Activated T-helper 1 cell treated with anti-CD3 and anti-CD28 coated beads, Interleukin-12 subunit alpha, Interleukin-12 subunit beta, Interleukin-2, Interleukin-4 antibody, amounts not matched to agents 30 ng/mL and 10 ng/mL and 1 ng/mL, durations not matched to agents 14 hours and 24 hours and 36 hours (primary cell): ENCODE results near the gene KIAA1755. TPM values are rescaled to one million over a fixed set of nuclear protein-coding genes. Genes with fewer than 3 reads are reported as not detected.
"Not testable (repeated sequence)": the region's sequence is repeated elsewhere in the genome, so short reads cannot be mapped to it uniquely, and the experiment has no call there.

Experiments
- DNase-seq: peaks from one replicate; pipeline ENCODE4 v3.0.0; 2021; ENCODE audit warnings: low spot score
- H3K27ac Mint-ChIP-seq: one replicate; pipeline ENCODE4 v1.8.0; 2021; ENCODE audit warnings: mild to moderate bottlenecking, mixed read lengths
- H3K27me3 Mint-ChIP-seq: one replicate; pipeline ENCODE4 v1.8.0; 2022; ENCODE audit warnings: mild to moderate bottlenecking, moderate library complexity, mixed read lengths; ENCODE audit not compliant: insufficient read depth
- H3K36me3 Mint-ChIP-seq: one replicate; pipeline ENCODE4 v1.8.0; 2021; ENCODE audit warnings: low read depth, mixed read lengths
- H3K4me1 Mint-ChIP-seq: one replicate; pipeline ENCODE4 v1.8.0; 2021; ENCODE audit warnings: low read depth, mixed read lengths
- H3K4me3 Mint-ChIP-seq: one replicate; pipeline ENCODE4 v1.8.0; 2021; ENCODE audit warnings: mild to moderate bottlenecking, moderate library complexity, mixed read lengths
- H3K9me3 Mint-ChIP-seq: one replicate; pipeline ENCODE4 v1.8.0; 2021; ENCODE audit warnings: mixed read lengths
- intact Hi-C: fragments of 100-400 bp; cut with micrococcal nuclease; formaldehyde crosslinking; loops from one replicate; pipeline ENCODE4 v1.15.1; 2024
- total RNA-seq: library from RNA; stranded (reverse); gene quantifications from 2 replicates; pipeline ENCODE4 v1.2.3, GENCODE V29; 2022

KIAA1755 gene
- total RNA-seq, 1 donor from 2014 or later, result not detected

- Mint-ChIP-seq H3K4me1 (peaks cover 3% of the 10 kb centered on the region), H3K27ac (no peak overlapping the region), H3K36me3 (no peaks in the 10 kb centered on the region), H3K9me3 (no peaks in the 10 kb centered on the region), H3K27me3 (peaks cover 9% of the 10 kb centered on the region), H3K4me3 (no peak overlapping the region)
- no peak for DNase-seq
- intact Hi-C loops, result no loop called here
Measured at GRCh38 chr20:38297916-38298674, 37.6 kb upstream of the KIAA1755 start.

- intact Hi-C loops, result no loop called here
- Mint-ChIP-seq H3K27ac (no peak overlapping the region), H3K9me3 (no peaks in the 10 kb centered on the region), H3K4me1 (no peaks in the 10 kb centered on the region), H3K27me3 (peaks cover 10% of the 10 kb centered on the region), H3K4me3 (no peak overlapping the region), H3K36me3 (no peaks in the 10 kb centered on the region)
- no peak for DNase-seq
Measured at GRCh38 chr20:38296433-38296832, 35.9 kb upstream of the KIAA1755 start.

- no peaks in the 10 kb centered on the region for H3K4me1 Mint-ChIP-seq
- no peak overlapping the region for H3K27ac Mint-ChIP-seq
- peaks cover 7% of the 10 kb centered on the region for H3K27me3 Mint-ChIP-seq
Measured at GRCh38 chr20:38295811-38296210, 35.3 kb upstream of the KIAA1755 start.

GRCh38 chr20:38294076-38294591 is 33.6 kb upstream of the KIAA1755 start:
- H3K4me3 Mint-ChIP-seq, result no peak overlapping the region
- intact Hi-C loops, result no loop called here

More at GRCh38 chr20:38295811-38296210, 35.3 kb upstream of the KIAA1755 start:
- intact Hi-C loops, result no loop called here
- no peak for DNase-seq
- H3K36me3 Mint-ChIP-seq, result no peaks in the 10 kb centered on the region
- no peak overlapping the region for H3K4me3 Mint-ChIP-seq
- H3K9me3 Mint-ChIP-seq, result no peaks in the 10 kb centered on the region

GRCh38 chr20:38293491-38294065 is 33.0 kb upstream of the KIAA1755 start:
- no peaks in the 10 kb centered on the region for H3K9me3 Mint-ChIP-seq
- peaks cover 7% of the 10 kb centered on the region for H3K27me3 Mint-ChIP-seq
- DNase-seq, result no peak
- no peak overlapping the region for H3K27ac Mint-ChIP-seq
- intact Hi-C loops, result no loop called here
- H3K4me1 Mint-ChIP-seq, result no peaks in the 10 kb centered on the region
- H3K36me3 Mint-ChIP-seq, result no peaks in the 10 kb centered on the region
- H3K4me3 Mint-ChIP-seq, result no peak overlapping the region

More at GRCh38 chr20:38294076-38294591, 33.6 kb upstream of the KIAA1755 start:
- Mint-ChIP-seq H3K9me3 (no peaks in the 10 kb centered on the region), H3K27me3 (peaks cover 7% of the 10 kb centered on the region), H3K4me1 (no peaks in the 10 kb centered on the region), H3K36me3 (no peaks in the 10 kb centered on the region), H3K27ac (no peak overlapping the region)
- no peak for DNase-seq

GRCh38 chr20:38291966-38292365 is 31.4 kb upstream of the KIAA1755 start:
- DNase-seq, result no peak
- no peak overlapping the region for H3K27ac Mint-ChIP-seq
- no peaks in the 10 kb centered on the region for H3K4me1 Mint-ChIP-seq
- H3K9me3 Mint-ChIP-seq, result no peaks in the 10 kb centered on the region
- peaks cover 7% of the 10 kb centered on the region for H3K27me3 Mint-ChIP-seq
- intact Hi-C loops, result no loop called here
- H3K36me3 Mint-ChIP-seq, result no peaks in the 10 kb centered on the region
- no peak overlapping the region for H3K4me3 Mint-ChIP-seq

- H3K36me3 Mint-ChIP-seq, result no peaks in the 10 kb centered on the region
- H3K27me3 Mint-ChIP-seq, result peaks cover 10% of the 10 kb centered on the region
- no peak overlapping the region for H3K4me3 Mint-ChIP-seq
- H3K9me3 Mint-ChIP-seq, result no peaks in the 10 kb centered on the region
- no peak overlapping the region for H3K27ac Mint-ChIP-seq
- H3K4me1 Mint-ChIP-seq, result no peaks in the 10 kb centered on the region
- DNase-seq, result no peak
- intact Hi-C loops, result no loop called here
Measured at GRCh38 chr20:38290829-38291814, 30.6 kb upstream of the KIAA1755 start.

GRCh38 chr20:38286586-38287531 is 26.3 kb upstream of the KIAA1755 start:
- H3K4me3 Mint-ChIP-seq, result no peak overlapping the region
- intact Hi-C loops, result no loop called here
- no peaks in the 10 kb centered on the region for H3K4me1 Mint-ChIP-seq
- H3K27ac Mint-ChIP-seq, result no peak overlapping the region
- H3K36me3 Mint-ChIP-seq, result no peaks in the 10 kb centered on the region
- no peaks in the 10 kb centered on the region for H3K9me3 Mint-ChIP-seq
- H3K27me3 Mint-ChIP-seq, result peaks cover 9% of the 10 kb centered on the region
- DNase-seq, result no peak

GRCh38 chr20:38284893-38285444 is 24.4 kb upstream of the KIAA1755 start:
- Mint-ChIP-seq H3K4me3 (no peak overlapping the region), H3K9me3 (no peaks in the 10 kb centered on the region), H3K27me3 (peaks cover 10% of the 10 kb centered on the region), H3K4me1 (no peaks in the 10 kb centered on the region), H3K27ac (no peak overlapping the region), H3K36me3 (no peaks in the 10 kb centered on the region)
- intact Hi-C loops, result no loop called here
- DNase-seq, result no peak

GRCh38 chr20:38284066-38284650 is 23.6 kb upstream of the KIAA1755 start:
- H3K4me3 Mint-ChIP-seq, H3K27ac Mint-ChIP-seq, DNase-seq, intact Hi-C loops, H3K36me3 Mint-ChIP-seq, H3K4me1 Mint-ChIP-seq, H3K9me3 Mint-ChIP-seq: not testable (repeated sequence)
- H3K27me3 Mint-ChIP-seq, result peaks cover 12% of the 10 kb centered on the region

- H3K9me3 Mint-ChIP-seq, result no peaks in the 10 kb centered on the region
- H3K36me3 Mint-ChIP-seq, result no peaks in the 10 kb centered on the region
- intact Hi-C loops, result no loop called here
Measured at GRCh38 chr20:38283236-38283635, 22.7 kb upstream of the KIAA1755 start.

More at GRCh38 chr20:38283236-38283635, 22.7 kb upstream of the KIAA1755 start:
- Mint-ChIP-seq H3K27ac (no peak overlapping the region), H3K27me3 (peaks cover 12% of the 10 kb centered on the region), H3K4me3 (no peak overlapping the region), H3K4me1 (no peaks in the 10 kb centered on the region)
- no peak for DNase-seq
